ENCODE measurements around the gene CCM2L. TPM values are rescaled to one million over a fixed set of nuclear protein-coding genes. Genes with fewer than 3 reads are reported as not detected.

CCM2L gene
- total and polyA plus RNA-seq, 2 of the 8 experiments (the other 6 are each of a cell fraction or from before 2014, with no cell fraction given) = 5.5 to 15.8 TPM

GRCh38 chr20:32017711-32018251, 7.5 kb downstream of the CCM2L start (continued):
- TF ChIP-seq CTBP2 (IDR thresholded peaks at IDR 0.05; ENCODE audit: borderline replicate concordance, insufficient read depth, insufficient read length, low read length) = no peak
- TF ChIP-seq MAFK (IDR thresholded peaks at IDR 0.05; ENCODE audit: low read depth, low read length) = no peak
- TF ChIP-seq KDM4A (IDR thresholded peaks at IDR 0.05; ENCODE audit: low read depth, low read length, severe bottlenecking) = peak; percentile 19
- 0 out of 2 replicates have a peak, but pooled peaks have one; percentile 3 for TF ChIP-seq TEAD4 (IDR thresholded peaks at IDR 0.05; ENCODE audit: low read depth, low read length)
